OCI-LY1 (cell line): ENCODE results near the gene ATP1A3.

Experiments used
- H2AFZ ChIP-seq: fragments of 200-600 bp; sonication (generic), shearing (Covaris generic); 2 replicates; pipeline ENCODE4 v1.6.0; 2014; ENCODE audit warnings: antibody characterized with exemption, mild to moderate bottlenecking, low read length
- H3F3A ChIP-seq: fragments of 200-600 bp; sonication (generic), shearing (Covaris generic); 2 replicates; pipeline ENCODE4 v1.6.0; 2014; ENCODE audit warnings: mild to moderate bottlenecking, antibody characterized with exemption, low read length, moderate library complexity; ENCODE audit not compliant: insufficient read depth
- H3K27ac ChIP-seq: fragments of 200-600 bp; sonication (generic); 2 replicates; pipeline ENCODE4 v1.5.1; 2014; ENCODE audit warnings: low read length, mixed run types, mild to moderate bottlenecking, low read depth; ENCODE audit not compliant: poor library complexity, severe bottlenecking
- H3K27me3 ChIP-seq: fragments of 200-600 bp; sonication (generic); 2 replicates; pipeline ENCODE4 v1.6.0; 2014; ENCODE audit warnings: antibody characterized with exemption, mild to moderate bottlenecking, low read length, moderate library complexity; ENCODE audit not compliant: insufficient read depth
- H3K36me3 ChIP-seq: fragments of 200-600 bp; sonication (generic); 2 replicates; pipeline ENCODE4 v1.6.1; 2014; ENCODE audit warnings: mild to moderate bottlenecking, antibody characterized with exemption, low read length, moderate library complexity, mixed read lengths; ENCODE audit not compliant: insufficient read depth
- H3K4me1 ChIP-seq: fragments of 200-600 bp; sonication (generic); 2 replicates; pipeline ENCODE4 v1.5.1; 2014; ENCODE audit warnings: mild to moderate bottlenecking, low read length, moderate library complexity; ENCODE audit not compliant: insufficient read depth, severe bottlenecking
- H3K4me2 ChIP-seq: fragments of 200-600 bp; sonication (generic), shearing (Covaris generic); 2 replicates; pipeline ENCODE4 v1.6.1; 2014; ENCODE audit warnings: low read length
- H3K4me3 ChIP-seq: fragments of 200-600 bp; sonication (generic); 2 replicates; pipeline ENCODE4 v1.5.1; 2014; ENCODE audit warnings: low read length, low read depth, mild to moderate bottlenecking, mixed read lengths; ENCODE audit not compliant: poor library complexity, severe bottlenecking
- H3K79me2 ChIP-seq: fragments of 200-600 bp; shearing (Covaris generic); 2 replicates; pipeline ENCODE4 v1.6.1; 2016; ENCODE audit warnings: mixed run types, low read length, mixed read lengths; ENCODE audit not compliant: insufficient read depth
- H3K9ac ChIP-seq: fragments of 200-600 bp; sonication (generic), shearing (Covaris generic); 2 replicates; pipeline ENCODE4 v1.6.1; 2014; ENCODE audit warnings: mild to moderate bottlenecking, low read length, mixed read lengths
- H3K9me2 ChIP-seq: fragments of 200-600 bp; sonication (generic), shearing (Covaris generic); 2 replicates; pipeline ENCODE4 v1.6.1; 2014; ENCODE audit warnings: low read depth, mild to moderate bottlenecking, low read length, mixed read lengths
- H3K9me3 ChIP-seq: fragments of 200-600 bp; shearing (Covaris generic); 2 replicates; pipeline ENCODE4 v1.6.1; 2014; ENCODE audit warnings: low read length, mixed read lengths
- H4K20me1 ChIP-seq: fragments of 200-600 bp; sonication (generic), shearing (Covaris generic); 2 replicates; pipeline ENCODE4 v1.6.0; 2016; ENCODE audit warnings: mild to moderate bottlenecking, low read length; ENCODE audit not compliant: insufficient read depth
- CTCF ChIP-seq: fragments of 200-600 bp; sonication (generic), shearing (Covaris generic); IDR thresholded peaks from 2 replicates; pipeline ENCODE4 v1.5.1; 2017; ENCODE audit warnings: mild to moderate bottlenecking, antibody characterized with exemption, low read length, moderate library complexity, mixed read lengths
- EZH2 ChIP-seq: fragments of 200-600 bp; sonication (generic), shearing (Covaris generic); IDR thresholded peaks from 2 replicates; pipeline ENCODE4 v1.8.0; 2017; ENCODE audit warnings: borderline replicate concordance, mixed run types, mild to moderate bottlenecking, antibody characterized with exemption, low read length, moderate library complexity, mixed read lengths

Gene ATP1A3

GRCh38 chr19:42010245-42011126 is 16.5 kb upstream of the ATP1A3 start:
- no peaks in the 10 kb centered on the region for H3K36me3 ChIP-seq

GRCh38 chr19:42006569-42006968 is 12.5 kb upstream of the ATP1A3 start:
- Histone ChIP-seq H3K9ac (no peak overlapping the region), H3K4me2 (no peak overlapping the region), H3K4me1 (no peaks in the 10 kb centered on the region), H3K27me3 (peaks cover 7% of the 10 kb centered on the region; the same call in 1 of the 2 replicates), H3K79me2 (no peaks in the 10 kb centered on the region), H3K36me3 (no peaks in the 10 kb centered on the region), H3K9me2 (no peaks in the 10 kb centered on the region), H4K20me1 (no peaks in the 10 kb centered on the region), H3K9me3 (no peaks in the 10 kb centered on the region), H3K4me3 (no peak overlapping the region), H3F3A (no peaks in the 10 kb centered on the region), H3K27ac (no peak overlapping the region), H2AFZ (no peak overlapping the region)
- TF ChIP-seq EZH2 (no peak), CTCF (no peak)

More at GRCh38 chr19:42010245-42011126, 16.5 kb upstream of the ATP1A3 start:
- Histone ChIP-seq H2AFZ (no peak overlapping the region), H3K4me2 (no peak overlapping the region), H4K20me1 (no peaks in the 10 kb centered on the region), H3K27ac (no peak overlapping the region), H3K27me3 (peaks cover 7% of the 10 kb centered on the region; the same call in 1 of the 2 replicates), H3F3A (no peaks in the 10 kb centered on the region), H3K4me3 (no peak overlapping the region), H3K9me3 (no peaks in the 10 kb centered on the region), H3K4me1 (no peaks in the 10 kb centered on the region), H3K79me2 (no peaks in the 10 kb centered on the region), H3K9ac (no peak overlapping the region), H3K9me2 (no peaks in the 10 kb centered on the region)
- TF ChIP-seq EZH2: no peak
- TF ChIP-seq CTCF: no peak

- Histone ChIP-seq H3K27ac (no peak overlapping the region), H2AFZ (no peak overlapping the region), H3K27me3 (peaks cover 8% of the 10 kb centered on the region), H3K9me2 (no peaks in the 10 kb centered on the region), H3K4me1 (no peaks in the 10 kb centered on the region), H3K9me3 (no peaks in the 10 kb centered on the region), H3K36me3 (no peaks in the 10 kb centered on the region), H3K4me2 (no peak overlapping the region), H3K79me2 (no peaks in the 10 kb centered on the region), H3F3A (no peaks in the 10 kb centered on the region), H3K9ac (no peak overlapping the region), H4K20me1 (no peaks in the 10 kb centered on the region), H3K4me3 (no peak overlapping the region)
- no peak for TF ChIP-seq EZH2
- no peak for TF ChIP-seq CTCF
Measured at GRCh38 chr19:42005504-42005903, 11.5 kb upstream of the ATP1A3 start.
